Heart left ventricle (tissue), 16 donors: ENCODE results near the gene PALB2. TPM values are rescaled to one million over a fixed set of nuclear protein-coding genes. Genes with fewer than 3 reads are reported as not detected.

Source experiments
- ATAC-seq, 4 donors: fragments of 200-7000 bp; cut with Tn5 transposase; one replicate each; pipeline ENCODE4 v1.9.1; 2020 to 2022; ENCODE audit warnings: moderate library complexity in 4 of 4, mild to moderate bottlenecking in 3 of 4, moderate number of reproducible peaks in 1 of 4
- DNase-seq, 5 donors: peaks; one replicate each; pipeline ENCODE4 v3.0.0-alpha.2; 2020
- H3K27ac ChIP-seq, 12 donors: fragments of 200-600 bp; sonication (generic) in 4 of 12; one replicate each; pipeline versions ENCODE4 v1.5.0 to v1.8.0; 2016 to 2022; ENCODE audit warnings: mild to moderate bottlenecking in 2 of 12
- H3K27me3 ChIP-seq, 9 donors: fragments of 200-600 bp; sonication (generic) in 2 of 9; one replicate each; pipeline versions ENCODE4 v1.5.1 to v1.8.0; 2016 to 2022; ENCODE audit warnings: mild to moderate bottlenecking in 3 of 9
- H3K36me3 ChIP-seq, 9 donors: fragments of 200-600 bp; sonication (generic) in 2 of 9; one replicate each; pipeline versions ENCODE4 v1.5.0 to v1.8.0; 2018 to 2022; ENCODE audit warnings: mild to moderate bottlenecking in 2 of 9
- H3K4me1 ChIP-seq, 12 donors: fragments of 200-600 bp; sonication (generic) in 4 of 12; one replicate each; pipeline versions ENCODE4 v1.5.0 to v1.8.0; 2016 to 2022; ENCODE audit warnings: mild to moderate bottlenecking in 3 of 12
- H3K4me3 ChIP-seq, 12 donors: fragments of 200-600 bp; sonication (generic) in 4 of 12; one replicate each; pipeline versions ENCODE4 v1.5.0 to v1.8.0; 2017 to 2022; ENCODE audit warnings: mild to moderate bottlenecking in 9 of 12, moderate library complexity in 4 of 12
- H3K9me3 ChIP-seq, 12 donors: fragments of 200-600 bp; sonication (generic) in 4 of 12; one replicate each; pipeline versions ENCODE4 v1.5.0 to v1.8.0; 2016 to 2022; ENCODE audit warnings: mild to moderate bottlenecking in 1 of 12
- POLR2A ChIP-seq, 2 donors: fragments of 450-650 bp; IDR thresholded peaks; one replicate each; pipeline ENCODE4 v1.6.1; 2017; ENCODE audit warnings: antibody characterized with exemption in 2 of 2, mild to moderate bottlenecking in 2 of 2, moderate library complexity in 2 of 2
- WGBS, 4 donors: extraction: QIAGEN DNeasy Blood & Tissue Kit in 2 of 4; methylation state at CpG; one replicate each; pipeline versions ENCODE4 v1.1.5 to v1.1.7; 2013 to 2018; 5-methylcytosine and 5-hydroxymethylcytosine counted together
- intact Hi-C, 10 donors: fragments of 100-400 bp; cut with DNase I; formaldehyde crosslinking; loops; one replicate each; pipeline versions ENCODE4 v1.11.1 to v1.14.2; 2022
- polyA plus RNA-seq, 2 donors: library from polyadenylated mRNA; stranded (reverse); fragments of 200-250 nt; gene quantifications; one replicate each; pipeline ENCODE4 v1.2.3, GENCODE V29; 2013
- total RNA-seq, 9 donors: library from RNA; depleted of rRNA in 2 of 9; stranded (reverse); fragments of >200 nt in 2 of 9; fragmentation: NEBNext Ultra II Directional in 3 of 9; extraction: Animal tissue kit (Norgen Biotek cat#: 25700) in 3 of 9; gene quantifications; one replicate each; pipeline versions ENCODE4 v1.1.0 to v1.2.4, GENCODE V29; 2016 to 2023
- TF ChIP-seq, protein P1 (sequence below), 12 donors: fragments of 200-600 bp; sonication (generic) in 4 of 12; IDR thresholded peaks; one replicate each; pipeline versions ENCODE4 v1.5.0 to v1.8.0; 2018 to 2022; ENCODE audit warnings: antibody characterized with exemption in 12 of 12, mild to moderate bottlenecking in 5 of 12
- donor health status: ischemic (EF 13 %, LVEDD 7.1; RV severe dilation, severe dysfunction).
- donor health status: healthy with polysubstance abuse.
- donor health status: DM: no; HTN: yes; CAD: no.
- donor health status: DM: no; HTN: no; CAD: no.
- donor health status: ischemic (EF 25% LVEDD 6.9; RV normal size, moderate dysfunction).
- donor health status: ischemic (EF 25% LVEDD 5.7; RV mildly dilated, moderate dysfunction).
- donor health status: healthy.
- donor health status: DM: yes; HTN: yes; CAD: no.
- donor health status: ischemic (EF 35%, LVEDD 5.7; RV mildly dilated, moderate dysfunction).
- donor health status: nonischemic (EF 11% LVEDD 7.7; RV severe dilation, severe dysfunction).
- donor health status: DM: yes; HTN: yes; CAD: no.
- donor health status: PGD.
- donor health status: ischemic (EF 29% LVEDD 5.4; RV normal size, mild dysfunction).
- donor health status: nonischemic (EF 23%, LVEDD 6.1; RV moderate dilation, normal function).

PALB2 gene
- total and polyA plus RNA-seq, 11 donors: 3.4 to 7.4 (median 4.5) TPM

DNA sequence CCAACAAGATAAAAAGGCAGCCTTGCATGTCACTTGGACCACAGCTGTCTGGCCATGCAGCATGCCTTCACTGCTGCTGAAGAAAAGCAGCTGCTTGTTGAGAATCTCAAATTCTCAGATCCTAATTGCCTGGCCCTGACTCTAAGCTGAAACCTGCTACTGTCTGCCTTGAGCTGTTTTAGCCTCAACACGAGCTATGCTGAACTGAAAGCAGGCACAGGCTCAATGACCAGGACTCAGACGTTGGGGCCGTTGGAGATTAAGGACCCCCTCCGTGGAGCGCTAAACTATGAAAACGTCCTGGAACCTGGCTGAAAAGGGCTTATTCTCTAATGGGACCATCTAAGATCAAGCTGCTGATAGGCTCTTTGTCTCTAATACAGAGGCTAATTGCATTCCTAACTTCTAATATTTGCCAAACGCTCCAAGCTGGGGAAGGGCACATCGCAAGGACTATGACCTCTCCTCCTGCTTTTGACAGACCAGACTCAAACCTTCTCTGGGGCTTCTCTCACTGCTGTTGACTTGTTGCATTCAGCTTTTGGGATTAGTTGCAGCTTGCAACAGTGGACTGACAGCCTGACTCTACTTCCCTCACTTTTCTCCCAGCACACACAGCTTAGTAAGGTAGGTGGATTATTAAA lies 33.0 kb upstream of the PALB2 start:
- no peak for DNase-seq
- no peaks in the 10 kb centered on the region for H3K27me3 ChIP-seq
- H3K36me3 ChIP-seq: peaks cover 0 to 57% (median 35%) of the 10 kb centered on the region in 9 donors
- 61 to 81% (median 71%) methylated on average over 8 of the region's 8 CpGs for WGBS, 4 donors
- no peaks in the 10 kb centered on the region for H3K9me3 ChIP-seq
- no peak overlapping the region for H3K4me3 ChIP-seq
- H3K4me1 ChIP-seq: peaks cover 0 to 12% (median 8%) of the 10 kb centered on the region in 12 donors
- ATAC-seq: no peak
- no peak for TF ChIP-seq POLR2A (IDR thresholded peaks at IDR 0.05)
- TF ChIP-seq, protein P1, sequence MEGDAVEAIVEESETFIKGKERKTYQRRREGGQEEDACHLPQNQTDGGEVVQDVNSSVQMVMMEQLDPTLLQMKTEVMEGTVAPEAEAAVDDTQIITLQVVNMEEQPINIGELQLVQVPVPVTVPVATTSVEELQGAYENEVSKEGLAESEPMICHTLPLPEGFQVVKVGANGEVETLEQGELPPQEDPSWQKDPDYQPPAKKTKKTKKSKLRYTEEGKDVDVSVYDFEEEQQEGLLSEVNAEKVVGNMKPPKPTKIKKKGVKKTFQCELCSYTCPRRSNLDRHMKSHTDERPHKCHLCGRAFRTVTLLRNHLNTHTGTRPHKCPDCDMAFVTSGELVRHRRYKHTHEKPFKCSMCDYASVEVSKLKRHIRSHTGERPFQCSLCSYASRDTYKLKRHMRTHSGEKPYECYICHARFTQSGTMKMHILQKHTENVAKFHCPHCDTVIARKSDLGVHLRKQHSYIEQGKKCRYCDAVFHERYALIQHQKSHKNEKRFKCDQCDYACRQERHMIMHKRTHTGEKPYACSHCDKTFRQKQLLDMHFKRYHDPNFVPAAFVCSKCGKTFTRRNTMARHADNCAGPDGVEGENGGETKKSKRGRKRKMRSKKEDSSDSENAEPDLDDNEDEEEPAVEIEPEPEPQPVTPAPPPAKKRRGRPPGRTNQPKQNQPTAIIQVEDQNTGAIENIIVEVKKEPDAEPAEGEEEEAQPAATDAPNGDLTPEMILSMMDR (IDR thresholded peaks at IDR 0.05): no peak
- intact Hi-C loops: no loop called here
- H3K27ac ChIP-seq: no peak overlapping the region

GRCh38 chr16:23670137-23670776 lies 29.1 kb upstream of the PALB2 start:
- no peak for DNase-seq
- peaks cover 3 to 88% (median 73%) of the 10 kb centered on the region in 9 donors for H3K36me3 ChIP-seq
- H3K27ac ChIP-seq: no peak overlapping the region
- intact Hi-C loops: no loop called here
- TF ChIP-seq, protein P1 (IDR thresholded peaks at IDR 0.05): no peak
- TF ChIP-seq POLR2A (IDR thresholded peaks at IDR 0.05): no peak
- H3K4me3 ChIP-seq: no peak overlapping the region
- no peaks in the 10 kb centered on the region for H3K27me3 ChIP-seq
- no peak for ATAC-seq
- no peaks in the 10 kb centered on the region for H3K4me1 ChIP-seq
- 90 to 98% (median 94%) methylated on average over 4 of the region's 4 CpGs for WGBS, 4 donors
- no peaks in the 10 kb centered on the region for H3K9me3 ChIP-seq

DNA sequence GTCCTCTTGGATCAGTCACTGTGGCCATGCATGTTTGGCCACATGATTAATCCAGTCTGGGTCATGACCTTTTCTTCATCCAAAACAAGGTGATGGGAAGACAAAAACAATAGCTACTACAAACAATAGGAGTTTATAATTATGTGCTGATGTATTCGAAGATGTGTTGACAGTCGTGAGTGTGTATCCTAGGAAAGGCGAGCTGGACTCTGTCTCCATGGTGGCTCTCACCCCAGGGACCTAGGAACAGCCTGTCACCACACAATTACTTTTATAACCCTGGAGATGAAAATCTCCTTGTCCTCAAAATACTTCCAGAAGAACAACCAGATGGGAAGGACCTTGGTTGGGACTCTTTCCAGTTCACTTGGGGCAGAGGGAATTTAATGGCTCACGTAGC lies 27.8 kb upstream of the PALB2 start:
- Histone ChIP-seq H3K4me1 (no peaks in the 10 kb centered on the region), H3K9me3 (no peaks in the 10 kb centered on the region), H3K27me3 (no peaks in the 10 kb centered on the region), H3K27ac (no peak overlapping the region), H3K36me3 (peaks cover 3 to 90% (median 86%) of the 10 kb centered on the region in 9 donors), H3K4me3 (no peak overlapping the region)
- intact Hi-C loops: no loop called here
- 50 to 72% (median 56%) methylated on average over 4 of the region's 4 CpGs for WGBS, 4 donors
- TF ChIP-seq POLR2A (IDR thresholded peaks at IDR 0.05): no peak
- TF ChIP-seq, protein P1 (IDR thresholded peaks at IDR 0.05): no peak
- DNase-seq (no peak), ATAC-seq (peak in 1 of 4 donors; percentile 61)

GRCh38 chr16:23668225-23668624 lies 27.1 kb upstream of the PALB2 start:
- intact Hi-C loops: no loop called here
- Histone ChIP-seq H3K36me3 (peaks cover 3 to 95% (median 92%) of the 10 kb centered on the region in 9 donors), H3K4me3 (no peak overlapping the region), H3K27ac (no peak overlapping the region), H3K27me3 (no peaks in the 10 kb centered on the region), H3K4me1 (no peaks in the 10 kb centered on the region), H3K9me3 (no peaks in the 10 kb centered on the region)
- TF ChIP-seq POLR2A (IDR thresholded peaks at IDR 0.05): no peak
- TF ChIP-seq, protein P1 (IDR thresholded peaks at IDR 0.05): no peak
- 79 to 96% (median 94%) methylated on average over 1 of the region's 1 CpG for WGBS, 4 donors
- DNase-seq: no peak
- no peak for ATAC-seq
